LNCAP (cell line): Measurements from ENCODE around the gene NDUFS5.

Experiments used
- TF ChIP-seq, protein P1 (sequence below): fragments of 450-650 bp; IDR thresholded peaks from 2 replicates; pipeline ENCODE4 v1.5.1; 2017; ENCODE audit warnings: mild to moderate bottlenecking

NDUFS5 gene

DNA sequence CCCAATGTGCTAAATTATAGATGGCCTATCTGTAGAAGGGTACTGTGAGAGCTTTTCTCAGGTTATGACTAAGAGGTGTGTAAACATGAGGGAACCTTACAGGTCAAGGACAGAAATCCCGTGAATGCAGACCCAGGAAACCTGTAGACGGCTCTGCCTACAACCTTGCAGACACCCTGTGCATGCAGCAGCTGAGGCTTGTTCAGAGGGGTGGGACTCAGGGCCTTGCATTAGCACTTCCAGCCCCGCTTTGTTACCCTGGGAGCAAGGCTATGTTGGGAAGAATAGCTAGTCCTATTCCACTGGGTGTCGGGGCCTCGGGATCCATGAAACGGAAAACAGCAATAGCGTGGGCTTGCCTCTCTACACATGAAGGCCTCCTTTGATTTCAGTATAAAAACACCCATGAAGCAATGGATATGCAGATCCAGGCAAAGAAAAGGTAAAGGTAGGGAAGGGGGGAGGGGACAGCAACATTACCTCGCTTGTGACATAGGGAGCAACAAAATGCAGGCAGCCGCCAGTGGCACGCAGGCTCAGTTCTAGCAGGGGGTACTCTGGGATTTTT, 9.5 kb upstream of the NDUFS5 start:
- TF ChIP-seq, protein P1, sequence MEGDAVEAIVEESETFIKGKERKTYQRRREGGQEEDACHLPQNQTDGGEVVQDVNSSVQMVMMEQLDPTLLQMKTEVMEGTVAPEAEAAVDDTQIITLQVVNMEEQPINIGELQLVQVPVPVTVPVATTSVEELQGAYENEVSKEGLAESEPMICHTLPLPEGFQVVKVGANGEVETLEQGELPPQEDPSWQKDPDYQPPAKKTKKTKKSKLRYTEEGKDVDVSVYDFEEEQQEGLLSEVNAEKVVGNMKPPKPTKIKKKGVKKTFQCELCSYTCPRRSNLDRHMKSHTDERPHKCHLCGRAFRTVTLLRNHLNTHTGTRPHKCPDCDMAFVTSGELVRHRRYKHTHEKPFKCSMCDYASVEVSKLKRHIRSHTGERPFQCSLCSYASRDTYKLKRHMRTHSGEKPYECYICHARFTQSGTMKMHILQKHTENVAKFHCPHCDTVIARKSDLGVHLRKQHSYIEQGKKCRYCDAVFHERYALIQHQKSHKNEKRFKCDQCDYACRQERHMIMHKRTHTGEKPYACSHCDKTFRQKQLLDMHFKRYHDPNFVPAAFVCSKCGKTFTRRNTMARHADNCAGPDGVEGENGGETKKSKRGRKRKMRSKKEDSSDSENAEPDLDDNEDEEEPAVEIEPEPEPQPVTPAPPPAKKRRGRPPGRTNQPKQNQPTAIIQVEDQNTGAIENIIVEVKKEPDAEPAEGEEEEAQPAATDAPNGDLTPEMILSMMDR, result no peak

DNA sequence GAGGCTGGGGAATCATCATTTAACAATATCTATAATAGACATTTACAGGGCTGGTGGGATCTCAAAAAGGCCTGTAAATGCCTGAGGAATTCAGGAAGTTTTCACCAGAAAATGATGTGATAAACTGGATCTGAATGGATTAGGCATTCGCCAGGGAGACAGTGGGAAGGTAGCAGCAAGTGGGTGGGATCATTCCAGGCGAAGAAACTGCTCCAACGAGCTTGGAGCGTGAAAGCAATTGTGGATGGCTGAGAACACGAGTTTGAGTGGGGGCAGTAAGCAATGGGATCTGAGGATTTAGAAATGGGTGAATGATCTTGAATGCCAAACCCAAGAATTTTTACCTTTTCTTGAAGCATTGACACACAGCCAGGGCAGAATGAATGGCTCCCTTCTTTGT, 8.9 kb upstream of the NDUFS5 start:
- TF ChIP-seq, protein P1, result no peak

DNA sequence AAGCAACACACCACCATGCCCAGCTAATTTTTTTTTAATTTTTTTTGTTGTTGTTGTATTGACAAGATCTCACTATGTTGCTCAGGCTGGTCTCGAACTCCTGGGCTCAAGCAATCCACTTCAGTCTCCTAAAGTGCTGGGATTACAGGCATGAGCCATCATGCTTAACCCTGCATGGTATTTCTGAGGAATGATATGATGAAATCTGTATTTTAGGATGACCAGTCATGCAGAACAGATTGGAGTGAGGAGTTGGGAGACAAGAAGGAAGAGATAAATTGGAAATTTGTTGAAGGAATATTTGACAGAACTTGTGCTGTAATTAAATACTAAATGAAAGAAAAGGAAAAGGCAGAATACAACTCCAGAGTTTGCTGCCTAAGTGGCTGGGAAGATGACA, 4.7 kb upstream of the NDUFS5 start:
- TF ChIP-seq, protein P1, result no peak

DNA sequence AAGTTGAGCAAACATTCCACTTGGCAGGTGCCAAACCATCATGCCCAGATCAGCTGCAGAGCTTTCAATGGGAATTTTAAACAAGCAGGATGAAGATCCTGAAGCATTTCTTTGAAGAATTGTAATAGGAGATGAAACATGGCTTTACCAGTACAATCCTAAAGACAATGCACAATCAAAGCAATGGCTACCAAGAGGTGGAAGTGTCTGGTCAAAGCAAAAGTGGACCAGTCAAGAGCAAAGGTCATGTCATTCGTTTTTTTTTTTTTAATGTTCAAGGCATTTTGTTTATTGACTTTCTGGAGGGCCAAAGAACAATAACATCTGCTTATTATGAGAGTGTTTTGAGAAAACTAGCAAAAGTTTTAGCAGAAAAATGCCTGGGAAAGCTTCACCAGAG, 3.0 kb upstream of the NDUFS5 start:
- TF ChIP-seq, protein P1, result no peak

DNA sequence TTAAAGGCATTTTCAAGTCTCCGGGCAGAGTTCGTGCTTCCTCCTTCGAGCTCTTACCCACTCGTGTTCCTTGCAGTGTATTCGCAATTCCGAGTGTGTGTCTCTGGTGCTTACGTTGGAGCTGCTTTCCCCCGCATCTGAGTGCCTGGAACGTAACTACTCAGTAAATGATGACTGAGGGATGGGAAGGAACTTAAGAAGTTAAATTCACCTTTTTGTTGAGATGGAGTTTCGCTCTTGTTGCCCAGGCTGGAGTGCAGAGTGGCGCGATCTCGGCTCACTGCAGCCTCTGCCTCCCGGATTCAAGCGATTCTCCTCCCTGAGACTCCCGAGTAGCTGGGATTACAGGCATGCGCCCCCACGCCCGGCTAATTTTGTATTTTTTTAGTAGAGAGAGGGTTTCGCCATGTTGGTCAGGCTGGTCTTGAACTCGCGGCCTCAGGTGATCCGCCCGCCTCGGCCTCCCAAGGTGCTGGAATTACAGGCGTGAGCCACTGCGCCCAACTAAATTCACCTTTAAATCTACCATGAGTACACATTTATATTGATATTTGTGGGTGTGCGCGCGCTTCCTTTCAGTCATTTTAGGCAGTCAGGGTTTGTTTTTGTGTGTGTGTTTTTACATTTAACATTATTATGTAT, 837 bp downstream of the NDUFS5 start:
- TF ChIP-seq, protein P1, result no peak

DNA sequence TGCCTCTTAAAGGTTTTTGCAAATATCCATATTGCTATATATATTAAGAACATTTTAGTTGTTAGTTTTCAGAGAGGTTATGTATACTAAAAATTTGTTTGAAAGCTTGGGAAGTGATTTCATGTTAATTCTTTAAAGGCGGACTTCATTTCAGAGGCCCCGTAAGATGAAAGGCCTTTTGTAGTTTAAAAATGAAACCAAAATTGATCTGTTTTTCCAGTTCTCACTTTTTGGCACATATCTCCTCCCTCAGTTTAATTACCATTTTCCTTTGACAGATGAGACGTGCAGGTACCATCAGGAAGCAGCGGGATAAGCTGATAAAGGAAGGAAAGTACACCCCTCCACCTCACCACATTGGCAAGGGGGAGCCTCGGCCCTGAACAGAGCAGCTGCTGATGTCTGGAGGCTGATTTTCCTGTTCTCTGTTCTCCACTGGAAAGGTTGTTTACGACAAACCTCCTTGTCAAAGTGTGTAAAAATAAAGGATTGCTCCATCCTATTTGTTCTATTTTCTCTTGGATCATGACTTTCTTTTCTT, 8.0 kb downstream of the NDUFS5 start:
- TF ChIP-seq, protein P1, result no peak

DNA sequence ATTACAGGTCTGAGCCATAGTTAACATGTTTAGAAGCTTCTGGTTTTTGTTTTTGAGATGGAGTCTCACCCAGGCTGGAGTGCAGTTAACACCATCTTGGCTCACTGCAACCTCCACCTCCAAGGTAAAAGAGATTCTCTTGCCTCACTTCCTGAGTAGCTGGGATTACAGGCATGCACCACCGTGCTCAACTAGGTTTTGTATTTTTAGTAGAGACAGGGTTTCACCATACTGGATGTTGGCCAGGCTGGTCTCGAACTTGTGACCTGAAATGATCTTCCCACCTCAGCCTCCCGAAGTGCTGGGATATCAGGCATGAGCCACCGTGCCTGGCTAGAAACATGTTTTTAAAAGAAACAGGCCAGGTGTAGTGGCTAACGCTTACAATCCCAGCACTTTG, 10.5 kb downstream of the NDUFS5 start:
- TF ChIP-seq, protein P1, result no peak
